CD4-positive, alpha-beta T cell treated with Interleukin-21 for 1 hour (primary cell): ENCODE data around the gene GABPA.
A peak's percentile ranks its signal among the peaks of the same experiment; 100 is the strongest.
"Not testable (repeated sequence)": the region's sequence is repeated elsewhere in the genome, so short reads cannot be mapped to it uniquely, and the experiment has no call there.

Experiments used
- DNase-seq: peaks from one replicate; pipeline ENCODE4 v3.0.0-alpha.2; 2020

The GABPA gene

GRCh38 chr21:25734904-25735645, at the start of gene GABPA, which contains the start of gene ATP5PF:
GABPA (plus strand) TSS chr21:25734972; CDS start chr21:25741599, 6,627 bp downstream.
ATP5PF (minus strand) TSS chr21:25734904; CDS start chr21:25729794, 5,110 bp downstream.
- DNase-seq, result peak; percentile 98

- no peak for DNase-seq
Measured at GRCh38 chr21:25687787-25688186, 47.0 kb upstream of the GABPA start.

GRCh38 chr21:25688275-25689155, 46.3 kb upstream of the GABPA start:
- DNase-seq, result no peak

- DNase-seq, result no peak
Measured at GRCh38 chr21:25689226-25689625, 45.5 kb upstream of the GABPA start.

GRCh38 chr21:25691976-25692375, 42.8 kb upstream of the GABPA start:
- DNase-seq, result no peak

GRCh38 chr21:25695461-25695860, 39.3 kb upstream of the GABPA start:
- not testable (repeated sequence) for DNase-seq

GRCh38 chr21:25700741-25701140, 34.0 kb upstream of the GABPA start:
- no peak for DNase-seq

- DNase-seq, result no peak
Measured at GRCh38 chr21:25701529-25701928, 33.2 kb upstream of the GABPA start.

- DNase-seq, result peak; percentile 64
Measured at GRCh38 chr21:25708467-25709065, 26.2 kb upstream of the GABPA start.

- DNase-seq, result no peak
Measured at GRCh38 chr21:25709684-25710265, 25.0 kb upstream of the GABPA start.

GRCh38 chr21:25710550-25710949, 24.2 kb upstream of the GABPA start:
- no peak for DNase-seq

- not testable (repeated sequence) for DNase-seq
Measured at GRCh38 chr21:25714066-25714465, 20.7 kb upstream of the GABPA start.

- DNase-seq, result no peak
Measured at GRCh38 chr21:25717491-25718147, 17.2 kb upstream of the GABPA start.

- no peak for DNase-seq
Measured at GRCh38 chr21:25721987-25722386, 12.8 kb upstream of the GABPA start.

- DNase-seq, result no peak
Measured at GRCh38 chr21:25722631-25723030, 12.1 kb upstream of the GABPA start.

GRCh38 chr21:25732091-25732760, 2.5 kb upstream of the GABPA start:
- no peak for DNase-seq

- peak; percentile 23 for DNase-seq
Measured at GRCh38 chr21:25733859-25734653, 716 bp upstream of the GABPA start.

GRCh38 chr21:25734654-25734903, 193 bp upstream of the GABPA start:
- DNase-seq, result no peak

GRCh38 chr21:25735646-25736597, 1.1 kb downstream of the GABPA start:
- peak; percentile 77 for DNase-seq

- no peak for DNase-seq
Measured at GRCh38 chr21:25737421-25737820, 2.6 kb downstream of the GABPA start.
